ENCODE results near the gene RAB3C. TPM values are rescaled to one million over a fixed set of nuclear protein-coding genes. Genes with fewer than 3 reads are reported as not detected.

RAB3C gene
- total and polyA plus RNA-seq, 3 experiments from 2014 or later, result not detected

DNA sequence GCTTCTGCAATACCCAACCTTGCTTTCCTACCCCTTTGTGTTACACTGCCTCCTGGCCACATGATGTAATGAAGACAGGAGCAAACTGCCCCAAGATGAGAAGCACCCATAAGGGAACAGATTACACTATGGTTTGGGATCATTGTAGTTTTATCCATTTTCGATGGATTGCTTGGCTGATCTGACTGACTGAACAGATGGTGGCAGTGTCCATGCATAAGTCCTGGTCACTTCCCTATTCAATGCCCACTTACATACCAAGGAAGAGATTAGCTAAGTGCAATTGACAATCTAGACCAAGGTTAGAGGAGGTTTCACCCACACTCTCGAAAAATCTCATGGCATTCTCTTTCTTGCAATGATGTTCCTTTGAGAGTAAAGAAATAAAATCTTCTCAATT, 319.9 kb downstream of the RAB3C start:
- Histone ChIP-seq H3K36me3 (ENCODE audit: insufficient read depth, low read length) (no peaks in the 10 kb centered on the region), H3K27ac (ENCODE audit: low read depth, low read length) (no peak overlapping the region), H3K9me3 (ENCODE audit: low read length) (no peaks in the 10 kb centered on the region), H3K27me3 (ENCODE audit: insufficient read depth, low read length, poor library complexity, severe bottlenecking) (no peaks in the 10 kb centered on the region), H3K4me1 (ENCODE audit: insufficient read depth, low read length) (no peaks in the 10 kb centered on the region), H3K4me3 (ENCODE audit: low read length) (no peak overlapping the region)
- H3K36me3 Mint-ChIP-seq, result no peaks in the 10 kb centered on the region
- no peak overlapping the region for H3K27ac Mint-ChIP-seq
- CTCF ChIA-PET, result interaction anchor here (1.4 to 3.6 kb wide), 2 partner anchors 10 to 11 kb away, joined by 4 to 15 read pairs; no protein-coding TSS in a partner anchor
- POLR2A ChIA-PET, result no interaction called here
- no peaks in the 10 kb centered on the region for H3K4me1 Mint-ChIP-seq
- no peak overlapping the region for H3K4me3 Mint-ChIP-seq
- peaks cover 0 to 13% of the 10 kb centered on the region in 2 donors for H3K27me3 Mint-ChIP-seq
- H3K9me3 Mint-ChIP-seq, result peaks cover 0 to 3% (median 0%) of the 10 kb centered on the region in 5 donors
- no peak for DNase-seq

DNA sequence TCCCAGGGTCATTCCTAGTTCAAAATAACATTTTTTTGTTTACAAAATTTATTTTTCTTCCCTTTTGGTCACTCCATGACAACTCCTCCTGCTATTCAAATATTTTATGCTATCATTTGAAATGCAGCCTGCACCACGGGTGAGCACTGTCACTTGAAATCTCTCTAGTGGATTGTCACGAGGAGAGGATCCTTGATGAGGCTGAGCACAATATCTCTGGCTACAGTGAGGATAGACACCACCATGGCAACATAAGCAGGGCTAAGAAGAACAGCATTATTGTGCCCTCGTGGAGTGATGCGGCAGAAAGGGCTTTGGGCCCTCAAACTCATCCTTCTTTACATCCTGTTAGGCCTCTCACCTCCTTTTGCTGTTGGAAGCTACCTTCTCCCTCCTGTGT, 321.9 kb downstream of the RAB3C start:
- Mint-ChIP-seq H3K4me1 (no peaks in the 10 kb centered on the region), H3K36me3 (no peaks in the 10 kb centered on the region), H3K27me3 (peaks cover 0 to 13% of the 10 kb centered on the region in 2 donors), H3K9me3 (peaks cover 0 to 3% (median 0%) of the 10 kb centered on the region in 5 donors), H3K4me3 (no peak overlapping the region), H3K27ac (no peak overlapping the region)
- Histone ChIP-seq H3K27ac (ENCODE audit: low read depth, low read length) (no peak overlapping the region), H3K9me3 (ENCODE audit: low read length) (no peaks in the 10 kb centered on the region), H3K27me3 (ENCODE audit: insufficient read depth, low read length, poor library complexity, severe bottlenecking) (no peaks in the 10 kb centered on the region), H3K4me1 (ENCODE audit: insufficient read depth, low read length) (no peaks in the 10 kb centered on the region), H3K36me3 (ENCODE audit: insufficient read depth, low read length) (no peaks in the 10 kb centered on the region), H3K4me3 (ENCODE audit: low read length) (no peak overlapping the region)
- ChIA-PET CTCF (no interaction called here), POLR2A (no interaction called here)
- DNase-seq, result no peak

DNA sequence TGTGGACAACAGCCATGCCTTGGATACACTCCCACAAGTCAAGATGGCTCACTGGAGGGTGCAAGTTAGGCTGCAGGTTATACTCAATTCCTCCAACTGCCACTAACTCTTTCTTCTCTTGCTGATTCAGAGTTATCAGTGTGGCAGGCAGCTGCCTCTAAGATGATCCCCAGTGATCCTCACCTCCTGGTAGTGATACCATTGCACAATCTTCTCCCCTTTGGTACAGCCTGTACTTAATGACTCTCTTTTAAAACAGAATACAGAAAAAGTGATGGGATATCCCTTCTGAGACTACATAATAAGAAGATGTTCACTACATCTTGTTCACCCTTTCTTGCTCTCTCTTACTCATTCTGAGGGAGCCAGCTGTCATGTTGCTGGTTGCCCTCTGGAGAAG, 323.1 kb downstream of the RAB3C start:
- no peak for DNase-seq
- Mint-ChIP-seq H3K36me3 (no peaks in the 10 kb centered on the region), H3K27me3 (peaks cover 0 to 13% of the 10 kb centered on the region in 2 donors), H3K9me3 (peaks cover 0 to 3% (median 0%) of the 10 kb centered on the region in 5 donors), H3K27ac (peak overlapping the region in 1 of 8 donors; percentile 39), H3K4me3 (no peak overlapping the region), H3K4me1 (no peaks in the 10 kb centered on the region)
- ChIA-PET CTCF (no interaction called here), POLR2A (no interaction called here)
- Histone ChIP-seq H3K36me3 (ENCODE audit: insufficient read depth, low read length) (no peaks in the 10 kb centered on the region), H3K27me3 (ENCODE audit: insufficient read depth, low read length, poor library complexity, severe bottlenecking) (no peaks in the 10 kb centered on the region), H3K27ac (ENCODE audit: low read depth, low read length) (no peak overlapping the region), H3K4me3 (ENCODE audit: low read length) (no peak overlapping the region), H3K9me3 (ENCODE audit: low read length) (no peaks in the 10 kb centered on the region), H3K4me1 (ENCODE audit: insufficient read depth, low read length) (no peaks in the 10 kb centered on the region)

Other genes with a start within 250 kb of the RAB3C start
- gene PLK2, start 123.0 kb upstream of the RAB3C start, total RNA-seq, result 1 to 10 TPM; 2.5 to 3.0 TPM
- 5.2 TPM for gene PLK2, start 123.0 kb upstream of the RAB3C start, polyA plus RNA-seq
- gene GAPT, start 91.6 kb upstream of the RAB3C start, total RNA-seq, result under 1 TPM in 1 of 2 experiments, not detected in 1; 0.26 TPM
- 1.3 TPM for gene GAPT, start 91.6 kb upstream of the RAB3C start, polyA plus RNA-seq

All from CD8-positive, alpha-beta memory T cell (primary cell).